Neuronal stem cell (in vitro differentiated cells): ENCODE results near the gene TGM2.

ENCODE experiments used
- DNase-seq: peaks from one replicate; pipeline ENCODE4 v3.0.0-alpha.2; 2013; ENCODE audit warnings: low spot score
- H2AFZ ChIP-seq: one replicate; pipeline ENCODE4 v1.6.1; 2013; ENCODE audit warnings: mild to moderate bottlenecking, low read length, inconsistent platforms
- H2AK5ac ChIP-seq: 2 replicates; pipeline ENCODE4 v1.6.1; 2013; ENCODE audit warnings: low read depth, mild to moderate bottlenecking, inconsistent platforms, low read length, moderate library complexity, mixed read lengths
- H2BK120ac ChIP-seq: 2 replicates; pipeline ENCODE4 v1.6.1; 2013; ENCODE audit warnings: low read depth, mild to moderate bottlenecking, inconsistent platforms, low read length, moderate library complexity, mixed read lengths
- H2BK12ac ChIP-seq: one replicate; pipeline ENCODE4 v1.6.1; 2013; ENCODE audit warnings: low read length, inconsistent platforms
- H2BK15ac ChIP-seq: 2 replicates; pipeline ENCODE4 v1.6.1; 2013; ENCODE audit warnings: mild to moderate bottlenecking, low read length, inconsistent platforms, mixed read lengths
- H2BK5ac ChIP-seq: one replicate; pipeline ENCODE4 v1.6.1; 2013; ENCODE audit warnings: inconsistent platforms, mild to moderate bottlenecking, low read length, moderate library complexity
- H3K14ac ChIP-seq: one replicate; pipeline ENCODE4 v1.6.1; 2013; ENCODE audit warnings: low read length, inconsistent platforms
- H3K18ac ChIP-seq: 2 replicates; pipeline ENCODE4 v1.6.1; 2013; ENCODE audit warnings: low read length, inconsistent platforms
- H3K23ac ChIP-seq: 2 replicates; pipeline ENCODE4 v1.6.1; 2013; ENCODE audit warnings: low read depth, mild to moderate bottlenecking, mixed read lengths, low read length, inconsistent platforms; ENCODE audit not compliant: poor library complexity
- H3K27ac ChIP-seq: replicated peaks from 3 replicates; pipeline ENCODE4 v1.5.1; 2013; ENCODE audit warnings: low read length, inconsistent platforms
- H3K27me3 ChIP-seq, 3 experiments: 2 replicates each; pipeline ENCODE4 v1.6.1; 2013; ENCODE audit warnings: low read length in 3 of 3, mild to moderate bottlenecking in 2 of 3, inconsistent platforms in 1 of 3, low read depth in 1 of 3, mixed read lengths in 1 of 3, moderate library complexity in 1 of 3; ENCODE audit not compliant: control insufficient read depth in 3 of 3, insufficient read depth in 3 of 3
- H3K36me3 ChIP-seq, 2 donors: replicated peaks in 1 of 2; 2 replicates each; pipeline ENCODE4 v1.6.1; 2013; ENCODE audit warnings: low read length in 2 of 2; ENCODE audit not compliant: control insufficient read depth in 2 of 2, insufficient read depth in 2 of 2
- H3K4ac ChIP-seq: 2 replicates; pipeline ENCODE4 v1.6.1; 2013; ENCODE audit warnings: inconsistent platforms, mild to moderate bottlenecking, low read length, moderate library complexity
- H3K4me1 ChIP-seq, 2 donors: 1 replicate in 1 of 2; 2 replicates in 1 of 2; pipeline ENCODE4 v1.6.1; 2013; ENCODE audit warnings: low read length in 2 of 2, low read depth in 1 of 2; ENCODE audit not compliant: control insufficient read depth in 2 of 2, insufficient read depth in 1 of 2
- H3K4me2 ChIP-seq: one replicate; pipeline ENCODE4 v1.6.1; 2013; ENCODE audit warnings: mild to moderate bottlenecking, low read length, inconsistent platforms; ENCODE audit not compliant: insufficient read depth, poor library complexity, severe bottlenecking
- H3K4me3 ChIP-seq, 2 donors: 2 replicates each; pipeline ENCODE4 v1.5.1; 2013; ENCODE audit warnings: low read length in 2 of 2, mild to moderate bottlenecking in 2 of 2, inconsistent platforms in 1 of 2, moderate library complexity in 1 of 2
- H3K79me1 ChIP-seq: one replicate; pipeline ENCODE4 v1.6.1; 2013; ENCODE audit warnings: low read depth, mild to moderate bottlenecking, inconsistent platforms, low read length, moderate library complexity
- H3K9ac ChIP-seq: one replicate; pipeline ENCODE4 v1.6.1; 2013; ENCODE audit warnings: mild to moderate bottlenecking, low read depth, low read length, inconsistent platforms; ENCODE audit not compliant: poor library complexity
- H3K9me3 ChIP-seq, 2 donors: replicated peaks in 1 of 2; 2 replicates each; pipeline versions ENCODE3 to v1.6.1; 2013; ENCODE audit warnings: low read length in 2 of 2, mild to moderate bottlenecking in 2 of 2, inconsistent platforms in 1 of 2, low read depth in 1 of 2, mixed read lengths in 1 of 2, moderate library complexity in 1 of 2; ENCODE audit not compliant: control insufficient read depth in 2 of 2, insufficient read depth in 1 of 2
- H4K8ac ChIP-seq: one replicate; pipeline ENCODE4 v1.6.1; 2013; ENCODE audit warnings: low read depth, mild to moderate bottlenecking, inconsistent platforms, low read length, moderate library complexity
- H4K91ac ChIP-seq: one replicate; pipeline ENCODE4 v1.6.1; 2013; ENCODE audit warnings: low read length, low read depth, mild to moderate bottlenecking, inconsistent platforms; ENCODE audit not compliant: poor library complexity
- WGBS, 2 donors: extraction: QIAGEN DNeasy Blood & Tissue Kit; methylation state at CpG; one replicate each; pipeline ENCODE4 v1.1.7; 2013; ENCODE audit warnings: missing lambda C conversion rate in 2 of 2, mixed read lengths in 1 of 2; ENCODE audit not compliant: insufficient read length in 2 of 2, insufficient replicate concordance in 1 of 2; ENCODE audit errors: extremely low coverage in 2 of 2; 5-methylcytosine and 5-hydroxymethylcytosine counted together

The TGM2 gene

DNA sequence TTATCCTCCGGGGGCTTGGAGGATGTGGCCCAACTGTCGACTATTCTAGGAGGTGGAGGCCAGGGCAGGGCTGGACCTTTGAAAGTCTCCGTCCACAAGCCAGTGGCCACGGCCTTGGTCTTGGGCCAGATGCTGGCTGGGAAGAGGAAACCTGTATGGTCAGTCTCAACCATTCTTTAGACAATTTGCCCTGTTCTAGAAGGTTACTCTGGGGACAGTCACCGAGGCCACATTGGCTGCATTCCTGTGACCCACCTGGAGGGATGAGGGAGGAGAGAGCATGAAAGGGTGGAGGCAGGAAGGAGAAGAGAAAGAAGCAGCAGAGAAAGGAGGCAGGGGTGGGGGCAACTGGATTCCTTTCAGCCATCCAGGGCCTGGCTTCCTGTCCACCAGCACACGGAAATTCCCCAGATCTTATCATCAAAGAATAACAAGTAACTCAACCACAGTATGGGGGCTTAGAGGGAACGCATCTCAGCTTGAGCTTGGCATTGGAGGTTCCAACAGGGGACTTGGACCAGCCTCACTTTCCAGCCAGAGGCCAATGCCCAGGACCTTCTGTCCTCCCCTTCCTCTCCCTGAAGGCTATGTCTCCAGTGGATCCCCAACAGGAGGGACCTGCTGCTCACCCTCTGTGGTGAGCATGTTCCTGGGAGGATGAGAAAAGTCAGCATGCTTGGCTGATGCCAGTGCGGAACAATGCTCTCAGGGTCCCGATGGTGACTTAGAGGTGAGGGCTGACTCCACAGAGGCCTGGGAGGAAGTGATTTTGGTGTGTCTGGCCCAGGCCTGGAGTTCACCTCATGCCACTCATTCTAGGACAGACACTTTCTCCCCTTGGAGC lies 30.4 kb downstream of the TGM2 start:
- Histone ChIP-seq H3K4ac (no peak overlapping the region), H3K4me3 (no peak overlapping the region), H4K91ac (no peak overlapping the region), H3K9me3 (no peaks in the 10 kb centered on the region), H2BK15ac (no peak overlapping the region), H3K18ac (no peak overlapping the region), H3K4me2 (no peak overlapping the region), H3K4me1 (peaks cover 3 to 8% of the 10 kb centered on the region in 2 donors), H3K27ac (no peak overlapping the region), H2BK120ac (no peak overlapping the region), H3K14ac (no peak overlapping the region), H2AK5ac (peak overlapping the region; percentile 6), H2AFZ (peak overlapping the region; percentile 25), H3K27me3 (no peaks in the 10 kb centered on the region), H3K79me1 (no peaks in the 10 kb centered on the region), H2BK5ac (no peak overlapping the region), H4K8ac (no peak overlapping the region), H2BK12ac (no peak overlapping the region), H3K9ac (no peak overlapping the region), H3K23ac (no peak overlapping the region), H3K36me3 (no peaks in the 10 kb centered on the region)
- DNase-seq, result no peak
- no CpG with 5 or more reads among the region's 9 CpGs for WGBS, 2 donors

- no peak overlapping the region for H3K14ac ChIP-seq
- no peak overlapping the region for H3K23ac ChIP-seq
- no peak overlapping the region for H2AFZ ChIP-seq
- H2BK120ac ChIP-seq, result no peak overlapping the region
- H3K18ac ChIP-seq, result no peak overlapping the region
- peaks cover 3 to 8% of the 10 kb centered on the region in 2 donors for H3K4me1 ChIP-seq
- H3K4me3 ChIP-seq, result no peak overlapping the region
- H3K79me1 ChIP-seq, result no peaks in the 10 kb centered on the region
- H4K91ac ChIP-seq, result no peak overlapping the region
- DNase-seq, result no peak
- no peak overlapping the region for H3K4me2 ChIP-seq
- H3K9ac ChIP-seq, result no peak overlapping the region
- H4K8ac ChIP-seq, result no peak overlapping the region
- H3K27me3 ChIP-seq, result no peaks in the 10 kb centered on the region
- no peak overlapping the region for H2BK12ac ChIP-seq
- no peak overlapping the region for H3K4ac ChIP-seq
- no peaks in the 10 kb centered on the region for H3K36me3 ChIP-seq
- H3K27ac ChIP-seq, result no peak overlapping the region
- H2BK15ac ChIP-seq, result no peak overlapping the region
- WGBS, 2 donors, result no CpG with 5 or more reads among the region's 10 CpGs
- no peak overlapping the region for H2AK5ac ChIP-seq
- H3K9me3 ChIP-seq, result no peaks in the 10 kb centered on the region
- H2BK5ac ChIP-seq, result no peak overlapping the region
These were observed 31.2 kb downstream of the TGM2 start for GRCh38 chr20:38133680-38134426.

- Histone ChIP-seq H2BK120ac (no peak overlapping the region), H3K27ac (no peak overlapping the region), H3K14ac (no peak overlapping the region), H3K4me1 (peaks cover 3 to 8% of the 10 kb centered on the region in 2 donors), H2AFZ (no peak overlapping the region), H3K27me3 (no peaks in the 10 kb centered on the region), H3K79me1 (no peaks in the 10 kb centered on the region), H2BK15ac (no peak overlapping the region), H2BK5ac (no peak overlapping the region), H4K91ac (no peak overlapping the region), H4K8ac (no peak overlapping the region), H2AK5ac (no peak overlapping the region), H3K23ac (no peak overlapping the region), H2BK12ac (no peak overlapping the region), H3K4me3 (no peak overlapping the region), H3K18ac (no peak overlapping the region), H3K9me3 (no peaks in the 10 kb centered on the region), H3K4ac (no peak overlapping the region), H3K9ac (no peak overlapping the region), H3K36me3 (no peaks in the 10 kb centered on the region), H3K4me2 (no peak overlapping the region)
- DNase-seq, result no peak
- WGBS, 2 donors, result no CpG with 5 or more reads among the region's 11 CpGs
These were observed 32.1 kb downstream of the TGM2 start for GRCh38 chr20:38132910-38133501.
